ENCODE measurements around the gene GFI1B. TPM values are rescaled to one million over a fixed set of nuclear protein-coding genes. Genes with fewer than 3 reads are reported as not detected.
A peak's percentile ranks its signal among the peaks of the same experiment; 100 is the strongest.

GFI1B gene
- polyA plus RNA-seq, 4 donors = 0.76 to 8.5 (median 1.1) TPM

DNA sequence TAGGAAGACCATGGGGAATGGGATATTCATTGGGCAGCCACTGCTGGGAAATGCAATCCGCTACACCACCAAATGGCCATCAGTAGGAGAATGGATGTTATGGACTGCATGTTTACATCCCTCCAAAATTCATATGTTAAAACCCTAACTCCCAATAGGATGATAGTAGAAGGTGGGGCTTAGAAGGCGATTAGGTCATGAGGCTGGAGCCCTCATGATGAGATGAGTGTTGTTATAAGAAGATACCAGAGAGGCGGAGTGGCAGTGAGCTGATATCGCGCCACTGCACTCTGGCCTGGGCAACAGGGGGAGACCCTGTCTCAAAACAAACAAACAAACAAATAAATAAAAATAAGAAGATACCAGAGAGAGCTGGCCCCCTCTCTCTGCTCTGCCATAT is 36.2 kb downstream of the GFI1B start:
- no peaks in the 10 kb centered on the region for H3K36me3 ChIP-seq (ENCODE audit: control insufficient read depth in 3 of 3, insufficient read depth in 2 of 3, low read depth in 1 of 3, low read length in 3 of 3)
- peaks cover 0 to 11% of the 10 kb centered on the region in 2 donors for H3K9me3 ChIP-seq (ENCODE audit: control insufficient read depth in 2 of 2, insufficient read depth in 1 of 2, low read depth in 1 of 2, low read length in 1 of 2)
- no peak for DNase-seq
- FAIRE-seq = no peak
- no peak overlapping the region for H3K4me3 ChIP-seq (ENCODE audit: low read depth in 1 of 3, low read length in 3 of 3)
- peaks cover 0 to 5% (median 0%) of the 10 kb centered on the region in 3 donors for H3K27me3 ChIP-seq (ENCODE audit: control insufficient read depth in 3 of 3, insufficient read depth in 3 of 3, low read length in 3 of 3)
- no peak overlapping the region for H3K27ac ChIP-seq (ENCODE audit: low read depth in 1 of 3, low read length in 2 of 3)
- H3K4me1 ChIP-seq (ENCODE audit: control insufficient read depth in 3 of 3, insufficient read depth in 2 of 3, low read depth in 1 of 3, low read length in 2 of 3) = no peaks in the 10 kb centered on the region
- 86 to 94% (median 88%) methylated on average over 5 of the region's 5 CpGs for WGBS, 3 donors

DNA sequence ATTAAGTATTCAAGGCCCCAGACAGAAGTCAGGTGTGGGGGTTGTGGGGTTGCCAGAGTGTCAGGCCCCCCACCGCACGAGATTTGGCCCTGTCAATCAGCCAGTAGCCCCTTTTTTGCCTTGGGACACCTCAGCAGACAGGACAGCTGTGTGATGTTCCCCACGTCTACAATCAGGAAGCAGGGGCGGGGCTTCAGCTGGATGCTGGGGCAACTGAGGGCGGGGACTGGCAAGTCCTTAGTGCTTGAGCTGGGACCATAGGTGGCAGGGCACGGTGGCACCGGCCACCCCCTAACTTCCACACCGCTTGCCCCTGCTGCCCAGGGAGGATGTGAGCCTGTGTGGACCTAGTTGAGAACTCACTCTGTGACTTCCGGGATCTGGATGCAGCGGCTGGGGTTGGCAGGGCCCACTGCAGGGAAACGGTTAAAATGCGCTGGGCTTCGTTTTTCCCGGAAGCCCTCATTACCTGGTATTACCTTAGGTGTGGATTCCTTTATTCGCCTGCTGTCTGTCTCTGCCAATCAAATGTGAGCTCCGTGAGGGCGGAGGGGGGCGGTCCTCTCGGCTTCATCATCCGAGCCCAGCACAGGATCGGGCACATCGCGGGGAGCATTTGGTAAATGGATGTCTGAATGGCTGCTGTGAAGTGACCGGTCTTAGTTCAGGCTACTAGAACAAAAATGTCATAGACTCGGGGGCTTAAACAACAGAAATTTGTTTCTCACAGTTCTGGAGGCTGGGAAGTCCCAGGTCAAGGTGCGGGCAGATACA is 44.8 kb downstream of the GFI1B start:
- H3K27me3 ChIP-seq (ENCODE audit: control insufficient read depth in 3 of 3, insufficient read depth in 3 of 3, low read length in 3 of 3) = no peaks in the 10 kb centered on the region
- H3K4me1 ChIP-seq (ENCODE audit: control insufficient read depth in 3 of 3, insufficient read depth in 2 of 3, low read depth in 1 of 3, low read length in 2 of 3) = peaks cover 0 to 9% (median 0%) of the 10 kb centered on the region in 3 donors
- H3K4me3 ChIP-seq (ENCODE audit: low read depth in 1 of 3, low read length in 3 of 3) = no peak overlapping the region
- H3K36me3 ChIP-seq (ENCODE audit: control insufficient read depth in 3 of 3, insufficient read depth in 2 of 3, low read depth in 1 of 3, low read length in 3 of 3) = no peaks in the 10 kb centered on the region
- no peaks in the 10 kb centered on the region for H3K9me3 ChIP-seq (ENCODE audit: control insufficient read depth in 2 of 2, insufficient read depth in 1 of 2, low read depth in 1 of 2, low read length in 1 of 2)
- FAIRE-seq (no peak), DNase-seq (peak in 1 of 2 donors; percentile 38)
- H3K27ac ChIP-seq (ENCODE audit: low read depth in 1 of 3, low read length in 2 of 3) = no peak overlapping the region
- 63 to 74% (median 64%) methylated on average over 26 of the region's 26 CpGs for WGBS, 3 donors

DNA sequence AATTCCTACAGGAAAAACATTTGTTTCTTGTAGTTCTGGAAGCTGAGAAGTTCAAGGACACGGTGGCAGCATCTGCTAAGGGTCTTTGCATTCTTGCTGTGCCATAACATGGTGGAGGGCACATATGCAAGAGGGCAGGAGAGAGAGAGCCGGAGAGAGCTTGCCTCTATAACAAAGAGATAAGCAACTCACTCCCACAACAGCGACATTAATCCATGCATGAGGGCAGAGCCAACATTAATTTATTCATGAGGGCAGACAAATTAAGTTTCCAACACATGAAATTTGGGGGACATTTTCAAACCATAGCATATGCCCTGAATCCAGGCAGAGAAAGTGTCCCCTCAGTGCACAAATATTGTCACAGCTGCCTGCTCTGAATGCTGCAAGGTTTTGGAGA is 47.9 kb downstream of the GFI1B start:
- no peaks in the 10 kb centered on the region for H3K9me3 ChIP-seq (ENCODE audit: control insufficient read depth in 2 of 2, insufficient read depth in 1 of 2, low read depth in 1 of 2, low read length in 1 of 2)
- H3K27ac ChIP-seq (ENCODE audit: low read depth in 1 of 3, low read length in 2 of 3) = no peak overlapping the region
- no peaks in the 10 kb centered on the region for H3K36me3 ChIP-seq (ENCODE audit: control insufficient read depth in 3 of 3, insufficient read depth in 2 of 3, low read depth in 1 of 3, low read length in 3 of 3)
- DNase-seq (no peak), FAIRE-seq (no peak)
- H3K4me1 ChIP-seq (ENCODE audit: control insufficient read depth in 3 of 3, insufficient read depth in 2 of 3, low read depth in 1 of 3, low read length in 2 of 3) = peaks cover 0 to 11% (median under 1%) of the 10 kb centered on the region in 3 donors
- H3K27me3 ChIP-seq (ENCODE audit: control insufficient read depth in 3 of 3, insufficient read depth in 3 of 3, low read length in 3 of 3) = no peaks in the 10 kb centered on the region
- no peak overlapping the region for H3K4me3 ChIP-seq (ENCODE audit: low read depth in 1 of 3, low read length in 3 of 3)
- WGBS, 3 donors = 48 to 55% (median 52%) methylated on average over 3 of the region's 3 CpGs

DNA sequence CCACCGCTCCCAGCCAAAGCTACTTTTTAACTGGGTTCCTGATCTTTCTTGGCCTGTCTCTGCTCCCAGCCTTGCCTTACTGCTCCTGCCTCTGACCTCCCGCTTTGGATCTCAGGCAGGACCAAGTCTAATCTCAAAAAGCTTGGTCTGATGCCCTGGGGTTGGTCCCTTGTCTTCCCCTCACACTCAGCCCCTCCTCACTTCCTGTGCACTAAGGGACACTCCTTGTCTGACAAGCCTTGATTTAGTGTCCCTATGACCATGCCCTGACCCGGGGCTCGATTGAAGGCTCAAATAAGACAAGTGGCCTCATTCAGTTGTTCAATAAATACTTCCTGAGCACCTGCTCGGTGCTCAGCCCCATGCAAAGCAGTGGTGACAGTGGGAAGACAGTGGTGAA is 48.6 kb downstream of the GFI1B start:
- H3K4me3 ChIP-seq (ENCODE audit: low read depth in 1 of 3, low read length in 3 of 3) = no peak overlapping the region
- DNase-seq (no peak), FAIRE-seq (no peak)
- H3K27me3 ChIP-seq (ENCODE audit: control insufficient read depth in 3 of 3, insufficient read depth in 3 of 3, low read length in 3 of 3) = no peaks in the 10 kb centered on the region
- H3K4me1 ChIP-seq (ENCODE audit: control insufficient read depth in 3 of 3, insufficient read depth in 2 of 3, low read depth in 1 of 3, low read length in 2 of 3) = peaks cover 0 to 12% (median 5%) of the 10 kb centered on the region in 3 donors
- no peaks in the 10 kb centered on the region for H3K9me3 ChIP-seq (ENCODE audit: control insufficient read depth in 2 of 2, insufficient read depth in 1 of 2, low read depth in 1 of 2, low read length in 1 of 2)
- H3K36me3 ChIP-seq (ENCODE audit: control insufficient read depth in 3 of 3, insufficient read depth in 2 of 3, low read depth in 1 of 3, low read length in 3 of 3) = no peaks in the 10 kb centered on the region
- no peak overlapping the region for H3K27ac ChIP-seq (ENCODE audit: low read depth in 1 of 3, low read length in 2 of 3)
- 41 to 55% (median 43%) methylated on average over 5 of the region's 5 CpGs for WGBS, 3 donors

DNA sequence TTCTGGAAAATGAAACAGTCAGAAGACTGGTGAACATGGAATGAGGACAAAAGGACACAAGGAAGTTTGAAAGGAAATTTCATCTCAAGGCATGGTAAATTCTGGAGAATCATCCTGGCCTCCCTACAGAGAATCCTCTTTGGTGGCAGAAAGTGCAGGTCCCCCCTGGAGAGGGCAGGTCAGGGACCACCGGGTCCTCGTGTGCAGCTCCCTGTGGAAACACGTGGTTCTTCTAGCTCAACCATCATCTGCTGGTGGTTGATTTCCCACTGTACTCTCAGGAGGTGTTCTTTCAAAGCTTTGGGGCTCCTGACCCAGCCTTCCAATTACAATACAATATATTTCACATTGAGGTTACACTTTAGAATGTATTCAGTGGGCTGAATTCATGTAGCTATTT is 49.7 kb downstream of the GFI1B start:
- H3K4me1 ChIP-seq (ENCODE audit: control insufficient read depth in 3 of 3, insufficient read depth in 2 of 3, low read depth in 1 of 3, low read length in 2 of 3) = peaks cover 0 to 11% (median 7%) of the 10 kb centered on the region in 3 donors
- peaks cover 0 to under 1% of the 10 kb centered on the region in 2 donors for H3K9me3 ChIP-seq (ENCODE audit: control insufficient read depth in 2 of 2, insufficient read depth in 1 of 2, low read depth in 1 of 2, low read length in 1 of 2)
- FAIRE-seq = no peak
- 79 to 83% (median 81%) methylated on average over 3 of the region's 3 CpGs for WGBS, 3 donors
- no peak overlapping the region for H3K27ac ChIP-seq (ENCODE audit: low read depth in 1 of 3, low read length in 2 of 3)
- H3K4me3 ChIP-seq (ENCODE audit: low read depth in 1 of 3, low read length in 3 of 3) = no peak overlapping the region
- no peak for DNase-seq
- H3K36me3 ChIP-seq (ENCODE audit: control insufficient read depth in 3 of 3, insufficient read depth in 2 of 3, low read depth in 1 of 3, low read length in 3 of 3) = peaks cover 0 to 2% (median 0%) of the 10 kb centered on the region in 3 donors
- H3K27me3 ChIP-seq (ENCODE audit: control insufficient read depth in 3 of 3, insufficient read depth in 3 of 3, low read length in 3 of 3) = no peaks in the 10 kb centered on the region

DNA sequence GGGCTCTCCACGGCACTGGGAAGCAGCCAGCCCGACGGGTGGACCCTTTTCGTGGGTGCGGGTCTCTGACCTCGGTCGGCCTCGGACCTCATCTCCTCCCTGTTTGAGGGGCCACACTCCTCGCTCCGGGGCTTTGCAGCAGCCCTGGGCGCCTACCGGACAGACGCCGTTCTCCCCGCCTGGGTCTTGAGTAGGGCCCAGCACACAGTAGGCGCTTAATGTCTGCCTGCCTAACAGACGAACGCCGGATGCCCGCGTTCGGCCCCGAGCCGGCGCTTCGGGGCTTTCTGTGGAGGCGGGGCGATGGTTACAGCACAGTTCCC is 51.5 kb downstream of the GFI1B start:
- Histone ChIP-seq H3K27ac (ENCODE audit: low read depth in 1 of 3, low read length in 2 of 3) (peak overlapping the region; percentile 80 to 93 (median 88)), H3K4me1 (ENCODE audit: control insufficient read depth in 3 of 3, insufficient read depth in 2 of 3, low read depth in 1 of 3, low read length in 2 of 3) (peaks cover 0 to 11% (median 7%) of the 10 kb centered on the region in 3 donors), H3K27me3 (ENCODE audit: control insufficient read depth in 3 of 3, insufficient read depth in 3 of 3, low read length in 3 of 3) (no peaks in the 10 kb centered on the region), H3K4me3 (ENCODE audit: low read depth in 1 of 3, low read length in 3 of 3) (peak overlapping the region; percentile 69 to 99 (median 81)), H3K36me3 (ENCODE audit: control insufficient read depth in 3 of 3, insufficient read depth in 2 of 3, low read depth in 1 of 3, low read length in 3 of 3) (peaks cover 0 to 12% (median 0%) of the 10 kb centered on the region in 3 donors), H3K9me3 (ENCODE audit: control insufficient read depth in 2 of 2, insufficient read depth in 1 of 2, low read depth in 1 of 2, low read length in 1 of 2) (peaks cover 0 to 4% of the 10 kb centered on the region in 2 donors)
- 0% methylated on average over 27 to 28 of the region's 28 CpGs for WGBS, 3 donors
- no peak for DNase-seq
- no peak for FAIRE-seq

DNA sequence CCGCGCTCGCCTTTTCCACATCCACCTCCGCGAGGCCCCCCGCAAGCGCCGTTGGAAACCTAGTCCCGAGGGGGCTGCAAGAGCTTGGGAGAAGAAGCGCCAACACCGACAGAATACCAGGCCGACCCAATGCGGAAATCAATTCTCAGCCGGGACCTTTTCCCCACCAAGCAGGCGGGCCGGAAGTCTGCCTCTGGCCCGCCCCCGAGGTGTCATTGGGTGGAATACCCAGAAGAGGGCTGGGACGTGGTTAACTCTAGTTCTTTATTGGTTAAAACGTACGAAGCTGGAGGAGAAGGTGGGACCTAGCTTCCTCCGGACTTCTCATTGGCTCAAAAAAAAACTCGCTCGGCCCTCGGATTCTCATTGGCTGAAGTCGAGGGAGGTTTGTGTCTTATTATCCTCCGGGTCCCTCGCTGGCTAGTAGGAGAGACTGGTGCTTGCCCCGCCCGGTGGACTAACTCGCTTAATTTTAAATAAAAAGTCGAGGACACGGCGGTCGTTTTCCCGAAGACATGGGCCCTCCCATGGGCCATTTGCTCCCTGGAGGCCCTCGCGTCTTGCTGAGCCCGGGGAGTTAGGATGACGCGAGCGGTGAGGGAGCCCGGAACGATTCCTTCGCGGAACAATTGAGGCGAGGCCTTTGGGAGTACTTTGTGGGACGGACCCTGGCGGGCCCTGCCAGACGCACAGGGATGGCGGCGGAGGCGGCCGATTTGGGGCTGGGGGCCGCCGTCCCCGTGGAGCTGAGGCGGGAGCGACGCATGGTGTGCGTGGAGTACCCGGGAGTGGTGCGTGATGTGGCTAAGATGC is 52.0 kb downstream of the GFI1B start, which contains the start of gene GTF3C5:
Gene GTF3C5, plus strand, starts transcription at position 681 of the 813 bp plus-strand sequence. Its CDS starts 15 bp downstream, at position 696.
- H3K27me3 ChIP-seq (ENCODE audit: control insufficient read depth in 3 of 3, insufficient read depth in 3 of 3, low read length in 3 of 3) = no peaks in the 10 kb centered on the region
- peaks cover 0 to 11% (median 7%) of the 10 kb centered on the region in 3 donors for H3K4me1 ChIP-seq (ENCODE audit: control insufficient read depth in 3 of 3, insufficient read depth in 2 of 3, low read depth in 1 of 3, low read length in 2 of 3)
- H3K9me3 ChIP-seq (ENCODE audit: control insufficient read depth in 2 of 2, insufficient read depth in 1 of 2, low read depth in 1 of 2, low read length in 1 of 2) = peaks cover 0 to 4% of the 10 kb centered on the region in 2 donors
- DNase-seq = peak; percentile 97 to 100
- peak within 1 kb of the TSS; percentile 85 to 99 (median 89) for H3K4me3 ChIP-seq (ENCODE audit: low read depth in 1 of 3, low read length in 3 of 3)
- FAIRE-seq = peak; percentile 88
- H3K36me3 ChIP-seq (ENCODE audit: control insufficient read depth in 3 of 3, insufficient read depth in 2 of 3, low read depth in 1 of 3, low read length in 3 of 3) = peaks cover 0 to 12% (median 0%) of the 10 kb centered on the region in 3 donors
- WGBS, 3 donors = 0% methylated on average over 55 to 63 of the region's 63 CpGs
- H3K27ac ChIP-seq (ENCODE audit: low read depth in 1 of 3, low read length in 2 of 3) = peak within 1 kb of the TSS; percentile 87 to 93 (median 88)

DNA sequence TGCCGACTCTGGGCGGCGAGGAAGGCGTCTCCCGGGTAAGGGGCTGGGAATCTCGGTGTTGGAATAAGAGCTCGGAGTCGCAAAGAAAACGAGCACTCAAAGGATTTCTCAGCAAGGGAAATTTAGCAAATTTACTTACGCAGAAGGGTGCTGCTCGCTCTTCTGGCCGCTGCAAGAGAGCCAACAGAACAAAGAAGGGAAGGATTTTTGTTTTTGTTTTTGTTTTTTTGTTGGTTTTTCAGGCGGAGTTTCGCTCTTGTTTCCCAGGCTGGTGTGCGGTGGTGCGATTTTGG is 52.6 kb downstream of the GFI1B start:
- no peak for DNase-seq
- Histone ChIP-seq H3K4me1 (ENCODE audit: control insufficient read depth in 3 of 3, insufficient read depth in 2 of 3, low read depth in 1 of 3, low read length in 2 of 3) (peaks cover 0 to 11% (median 7%) of the 10 kb centered on the region in 3 donors), H3K27ac (ENCODE audit: low read depth in 1 of 3, low read length in 2 of 3) (peak overlapping the region; percentile 67 to 87 (median 81)), H3K36me3 (ENCODE audit: control insufficient read depth in 3 of 3, insufficient read depth in 2 of 3, low read depth in 1 of 3, low read length in 3 of 3) (peaks cover 0 to 12% (median 0%) of the 10 kb centered on the region in 3 donors), H3K4me3 (ENCODE audit: low read depth in 1 of 3, low read length in 3 of 3) (peak overlapping the region; percentile 85 to 99 (median 89)), H3K9me3 (ENCODE audit: control insufficient read depth in 2 of 2, insufficient read depth in 1 of 2, low read depth in 1 of 2, low read length in 1 of 2) (peaks cover 0 to 6% of the 10 kb centered on the region in 2 donors), H3K27me3 (ENCODE audit: control insufficient read depth in 3 of 3, insufficient read depth in 3 of 3, low read length in 3 of 3) (no peaks in the 10 kb centered on the region)
- FAIRE-seq = no peak
- WGBS, 3 donors = 0 to 1% (median 1%) methylated on average over 16 of the region's 16 CpGs

Data from small intestine (tissue), 7 donors.